Hepatocyte (in vitro differentiated cells): ENCODE measurements around the gene IL24. TPM values are rescaled to one million over a fixed set of nuclear protein-coding genes. Genes with fewer than 3 reads are reported as not detected.

Experiments
- DNase-seq: peaks from one replicate; pipeline ENCODE4 v3.0.0-alpha.2; 2016; ENCODE audit warnings: low spot score
- H2AFZ ChIP-seq: fragments of 200-600 bp; sonication (generic); 2 replicates; pipeline ENCODE4 v1.6.0; 2016; ENCODE audit warnings: antibody characterized with exemption, mild to moderate bottlenecking
- H3K27ac ChIP-seq: fragments of 200-600 bp; sonication (generic); 2 replicates; pipeline ENCODE4 v1.5.1; 2016; ENCODE audit warnings: mild to moderate bottlenecking
- H3K27me3 ChIP-seq: fragments of 200-600 bp; sonication (generic); 2 replicates; pipeline ENCODE4 v1.6.1; 2016
- H3K36me3 ChIP-seq: fragments of 200-600 bp; sonication (generic); replicated peaks from 2 replicates; pipeline ENCODE4 v1.5.1; 2016; ENCODE audit warnings: low read depth; ENCODE audit not compliant: insufficient read depth
- H3K4me1 ChIP-seq: fragments of 200-600 bp; sonication (generic); 2 replicates; pipeline ENCODE4 v1.5.1; 2016; ENCODE audit warnings: mild to moderate bottlenecking, moderate library complexity; ENCODE audit not compliant: insufficient read depth
- H3K4me2 ChIP-seq: fragments of 200-600 bp; sonication (generic); 2 replicates; pipeline ENCODE4 v1.6.0; 2016
- H3K4me3 ChIP-seq: fragments of 200-600 bp; sonication (generic); 2 replicates; pipeline ENCODE4 v1.5.1; 2016; ENCODE audit warnings: mild to moderate bottlenecking
- H3K79me2 ChIP-seq: fragments of 200-600 bp; sonication (generic); 2 replicates; pipeline ENCODE4 v1.6.0; 2017; ENCODE audit warnings: mild to moderate bottlenecking
- H3K9me2 ChIP-seq: fragments of 200-600 bp; sonication (generic); replicated peaks from 2 replicates; pipeline ENCODE4 v1.6.0; 2017; ENCODE audit warnings: mild to moderate bottlenecking; ENCODE audit not compliant: insufficient read depth
- H3K9me3 ChIP-seq: fragments of 200-600 bp; sonication (generic); 2 replicates; pipeline ENCODE4 v1.5.1; 2016; ENCODE audit warnings: low read depth, mild to moderate bottlenecking
- H4K20me1 ChIP-seq: fragments of 200-600 bp; sonication (generic); 2 replicates; pipeline ENCODE4 v1.6.0; 2016; ENCODE audit warnings: mild to moderate bottlenecking; ENCODE audit not compliant: insufficient read depth, poor library complexity, severe bottlenecking
- CTCF ChIP-seq: fragments of 200-600 bp; sonication (generic); IDR thresholded peaks from 2 replicates; pipeline ENCODE4 v1.5.1; 2016; ENCODE audit warnings: antibody characterized with exemption, mild to moderate bottlenecking; ENCODE audit not compliant: poor library complexity
- EZH2 ChIP-seq: fragments of 200-600 bp; sonication (generic); IDR thresholded peaks from 2 replicates; pipeline ENCODE4 v1.6.1; 2016; ENCODE audit warnings: antibody characterized with exemption, mild to moderate bottlenecking, borderline replicate concordance
- EZH2phosphoT487 ChIP-seq: fragments of 200-600 bp; sonication (generic); IDR thresholded peaks from one replicate; pipeline ENCODE4 v1.6.1; 2018; ENCODE audit warnings: antibody characterized with exemption, mild to moderate bottlenecking, low read depth, moderate library complexity; ENCODE audit not compliant: unreplicated experiment, severe bottlenecking
- WGBS: methylation state at CpG from one replicate; pipeline ENCODE4 v1.1.6; 2016; ENCODE audit warnings: low lambda C conversion rate; ENCODE audit errors: missing lambda C conversion rate; 5-methylcytosine and 5-hydroxymethylcytosine counted together
- polyA plus RNA-seq: library from polyadenylated mRNA; unstranded; fragments of >200 nt; fragmentation: Nextera tagmentation; extraction: Ambion mirVana; gene quantifications from 2 replicates; pipeline ENCODE4 v1.2.1, GENCODE V29; 2016
- total RNA-seq: library from RNA; depleted of rRNA; stranded (reverse); fragments of >200 nt; gene quantifications from 2 replicates; pipeline ENCODE4 v1.2.3, GENCODE V29; 2014

IL24 gene
- total and polyA plus RNA-seq, 2 experiments from 2014 or later: not detected

GRCh38 chr1:206941766-206942418, 44.6 kb downstream of the IL24 start:
- H3K9me3 ChIP-seq: no peaks in the 10 kb centered on the region
- H3K9me2 ChIP-seq: no peaks in the 10 kb centered on the region
- no peak overlapping the region for H2AFZ ChIP-seq
- no peaks in the 10 kb centered on the region for H4K20me1 ChIP-seq
- no peak overlapping the region for H3K4me3 ChIP-seq
- no peaks in the 10 kb centered on the region for H3K79me2 ChIP-seq
- 23% methylated on average over 6 of the region's 6 CpGs for WGBS
- peak overlapping the region; percentile 82 for H3K27ac ChIP-seq
- H3K36me3 ChIP-seq: no peaks in the 10 kb centered on the region
- peak overlapping the region; percentile 45 for H3K4me2 ChIP-seq
- no peak for TF ChIP-seq EZH2
- no peak for TF ChIP-seq EZH2phosphoT487
- TF ChIP-seq CTCF: no peak
- peaks cover 11% of the 10 kb centered on the region for H3K4me1 ChIP-seq
- peak; percentile 68 for DNase-seq
- peaks cover 12% of the 10 kb centered on the region for H3K27me3 ChIP-seq

- peaks cover 12% of the 10 kb centered on the region for H3K27me3 ChIP-seq
Measured at GRCh38 chr1:206944703-206945102, 47.5 kb downstream of the IL24 start.

GRCh38 chr1:206945779-206946178, 48.5 kb downstream of the IL24 start:
- H3K9me3 ChIP-seq: no peaks in the 10 kb centered on the region
- no peaks in the 10 kb centered on the region for H3K36me3 ChIP-seq
- no peaks in the 10 kb centered on the region for H3K79me2 ChIP-seq
- no peak overlapping the region for H3K27ac ChIP-seq
- no peak overlapping the region for H3K4me3 ChIP-seq
- H3K9me2 ChIP-seq: no peaks in the 10 kb centered on the region
- H3K27me3 ChIP-seq: peaks cover 12% of the 10 kb centered on the region
- no peaks in the 10 kb centered on the region for H4K20me1 ChIP-seq
- DNase-seq: no peak
- no peak overlapping the region for H2AFZ ChIP-seq
- H3K4me1 ChIP-seq: peaks cover 10% of the 10 kb centered on the region
- 96% methylated on average over 4 of the region's 4 CpGs for WGBS
- TF ChIP-seq EZH2phosphoT487 (no peak), EZH2 (no peak), CTCF (no peak)
- no peak overlapping the region for H3K4me2 ChIP-seq

More at GRCh38 chr1:206944703-206945102, 47.5 kb downstream of the IL24 start:
- Histone ChIP-seq H3K79me2 (no peaks in the 10 kb centered on the region), H2AFZ (no peak overlapping the region), H3K9me3 (no peaks in the 10 kb centered on the region), H3K4me3 (no peak overlapping the region), H3K9me2 (no peaks in the 10 kb centered on the region), H3K4me1 (peaks cover 11% of the 10 kb centered on the region), H3K27ac (no peak overlapping the region), H3K36me3 (no peaks in the 10 kb centered on the region), H3K4me2 (no peak overlapping the region), H4K20me1 (no peaks in the 10 kb centered on the region)
- DNase-seq: no peak
- 63% methylated on average over 5 of the region's 5 CpGs for WGBS
- TF ChIP-seq CTCF: no peak
